T-helper 1 cell (primary cell): ENCODE measurements around the gene SWT1.
"Not testable (repeated sequence)": the region's sequence is repeated elsewhere in the genome, so short reads cannot be mapped to it uniquely, and the experiment has no call there.

Experiments used
- DNase-seq, 5 donors: peaks; one replicate each; pipeline ENCODE4 v3.0.0-alpha.2; 2012 to 2020

SWT1 gene

DNA sequence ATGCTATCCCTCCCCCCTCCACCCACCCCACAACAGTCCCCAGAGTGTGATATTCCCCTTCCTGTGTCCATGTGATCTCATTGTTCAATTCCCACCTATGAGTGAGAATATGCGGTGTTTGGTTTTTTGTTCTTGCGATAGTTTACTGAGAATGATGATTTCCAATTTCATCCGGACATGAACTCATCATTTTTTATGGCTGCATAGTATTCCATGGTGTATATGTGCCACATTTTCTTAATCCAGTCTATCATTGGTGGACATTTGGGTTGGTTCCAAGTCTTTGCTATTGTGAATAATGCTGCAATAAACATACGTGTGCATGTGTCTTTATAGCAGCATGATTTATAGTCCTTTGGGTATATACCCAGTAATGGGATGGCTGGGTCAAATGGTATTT lies 95.0 kb downstream of the SWT1 start:
- DNase-seq = not testable (repeated sequence)

DNA sequence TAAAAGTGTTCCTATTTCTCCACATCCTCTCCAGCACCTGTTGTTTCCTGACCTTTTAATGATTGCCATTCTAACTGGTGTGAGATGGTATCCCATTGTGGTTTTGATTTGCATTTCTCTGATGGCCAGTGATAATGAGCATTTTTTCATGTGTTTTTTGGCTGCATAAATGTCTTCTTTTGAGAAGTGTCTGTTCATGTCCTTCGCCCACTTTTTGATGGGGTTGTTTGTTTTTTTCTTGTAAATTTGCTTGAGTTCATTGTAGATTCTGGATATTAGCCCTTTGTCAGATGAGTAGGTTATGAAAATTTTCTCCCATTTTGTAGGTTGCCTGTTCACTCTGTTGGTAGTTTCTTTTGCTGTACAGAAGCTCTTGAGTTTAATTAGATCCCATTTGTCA lies 95.4 kb downstream of the SWT1 start:
- DNase-seq = not testable (repeated sequence)

DNA sequence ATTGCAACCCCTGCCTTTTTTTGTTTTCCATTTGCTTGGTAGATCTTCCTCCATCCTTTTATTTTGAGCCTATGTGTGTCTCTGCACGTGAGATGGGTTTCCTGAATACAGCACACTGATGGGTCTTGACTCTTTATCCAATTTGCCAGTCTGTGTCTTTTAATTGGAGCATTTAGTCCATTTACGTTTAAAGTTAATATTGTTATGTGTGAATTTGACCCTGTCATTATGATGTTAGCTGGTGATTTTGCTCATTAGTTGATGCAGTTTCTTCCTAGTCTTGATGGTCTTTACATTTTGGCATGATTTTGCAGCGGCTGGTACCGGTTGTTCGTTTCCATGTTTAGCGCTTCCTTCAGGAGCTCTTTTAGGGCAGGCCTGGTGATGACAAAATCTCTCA lies 98.6 kb downstream of the SWT1 start:
- DNase-seq = not testable (repeated sequence)

DNA sequence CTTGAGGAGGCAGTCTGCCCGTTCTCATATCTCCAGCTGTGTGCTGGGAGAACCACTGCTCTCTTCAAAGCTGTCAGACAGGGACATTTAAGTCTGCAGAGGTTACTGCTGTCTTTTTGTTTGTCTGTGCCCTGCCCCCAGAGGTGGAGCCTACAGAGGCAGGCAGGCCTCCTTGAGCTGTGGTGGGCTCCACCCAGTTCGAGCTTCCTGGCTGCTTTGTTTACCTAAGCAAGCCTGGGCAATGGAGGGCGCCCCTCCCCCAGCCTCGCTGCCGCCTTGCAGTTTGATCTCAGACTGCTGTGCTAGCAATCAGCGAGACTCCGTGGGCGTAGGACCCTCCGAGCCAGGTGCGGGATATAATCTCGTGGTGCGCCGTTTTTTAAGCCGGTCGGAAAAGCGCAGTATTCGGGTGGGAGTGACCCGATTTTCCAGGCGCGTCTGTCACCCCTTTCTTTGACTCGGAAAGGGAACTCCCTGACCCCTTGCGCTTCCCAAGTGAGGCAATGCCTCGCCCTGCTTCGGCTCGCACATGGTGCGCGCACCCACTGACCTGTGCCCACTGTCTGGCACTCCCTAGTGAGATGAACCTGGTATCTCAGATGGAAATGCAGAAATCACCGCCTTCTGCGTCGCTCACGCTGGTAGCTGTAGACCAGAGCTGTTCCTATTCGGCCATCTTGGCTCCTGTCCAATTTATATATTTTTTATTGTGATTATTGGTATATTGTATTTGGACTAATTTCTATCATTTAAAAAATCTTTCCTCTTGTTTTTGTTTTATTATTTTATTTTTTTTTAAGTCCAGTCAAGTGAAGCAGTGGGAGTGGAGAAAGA lies 100.4 kb downstream of the SWT1 start:
- DNase-seq = not testable (repeated sequence)

DNA sequence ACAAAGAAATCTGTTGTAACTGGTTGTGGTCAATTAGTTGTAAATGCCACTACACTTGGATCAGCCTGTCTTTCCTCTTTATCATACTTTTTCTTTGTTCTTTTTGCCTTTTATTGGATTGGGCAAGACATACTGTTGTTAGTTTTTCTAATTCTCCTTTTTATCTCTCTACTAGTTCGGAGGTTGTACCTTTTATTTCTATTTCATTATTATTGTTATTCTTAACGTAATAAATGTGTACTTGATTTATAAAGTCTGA lies 100.9 kb downstream of the SWT1 start:
- DNase-seq = no peak

DNA sequence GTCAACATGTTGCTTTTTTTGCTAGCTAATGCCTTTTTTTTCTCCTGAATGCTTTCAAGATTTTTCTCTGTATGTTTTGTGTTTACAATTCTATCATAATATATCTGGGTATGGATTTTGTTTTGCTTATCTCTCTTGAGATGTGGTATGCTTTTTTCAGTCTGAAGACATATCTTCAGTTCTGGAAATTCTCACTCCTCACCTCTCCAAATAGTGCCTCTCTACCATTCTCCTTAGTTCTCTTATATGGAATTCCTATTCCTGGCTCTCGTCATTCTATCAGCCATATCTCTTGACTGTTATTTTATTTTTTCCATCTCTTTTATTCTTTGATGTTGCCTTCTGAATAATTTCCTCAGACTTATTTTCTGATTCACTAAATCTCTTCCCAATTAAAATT lies 101.7 kb downstream of the SWT1 start:
- no peak for DNase-seq

DNA sequence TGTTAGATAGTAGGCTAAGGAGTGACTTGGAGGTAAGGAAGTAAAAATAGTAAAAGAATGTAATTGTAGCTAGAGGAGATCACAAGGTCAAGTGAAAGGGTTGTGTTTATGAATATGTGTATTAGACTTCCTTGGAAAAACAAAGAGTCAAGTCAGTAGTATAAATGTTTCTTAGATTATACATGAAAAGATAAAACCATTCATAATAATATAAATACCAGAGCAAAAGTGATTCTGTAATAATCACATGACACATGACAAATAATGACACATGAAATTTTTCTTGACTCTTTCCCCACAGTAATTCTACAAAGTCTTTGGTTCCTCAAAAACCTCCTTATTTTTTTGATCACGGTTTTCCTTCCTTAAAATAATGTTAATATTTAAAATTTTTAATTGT lies 103.6 kb downstream of the SWT1 start:
- no peak for DNase-seq

DNA sequence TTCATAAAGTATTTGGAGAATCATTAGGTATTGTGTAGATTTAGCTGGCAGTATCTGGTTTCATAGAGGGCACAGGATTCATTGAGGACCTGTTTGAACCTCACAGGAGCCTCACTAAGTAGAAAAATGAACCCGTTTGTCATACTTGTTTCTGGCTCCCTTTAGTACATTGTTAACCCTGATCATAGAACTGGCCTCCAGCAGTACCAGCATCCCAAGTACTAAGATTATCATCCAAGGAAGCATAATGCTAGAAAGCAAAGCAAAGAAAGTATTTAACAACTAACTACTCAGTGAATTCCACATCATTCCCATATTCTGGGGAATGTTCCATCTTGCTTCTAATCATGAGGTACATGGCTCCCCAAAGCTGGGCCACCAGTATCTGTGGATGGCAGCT lies 105.2 kb downstream of the SWT1 start:
- DNase-seq = no peak

- DNase-seq = no peak
These were observed 106.3 kb downstream of the SWT1 start for GRCh38 chr1:185263292-185263691.

- no peak for DNase-seq
These were observed 106.8 kb downstream of the SWT1 start for GRCh38 chr1:185263780-185264179.

- DNase-seq = no peak
These were observed 108.3 kb downstream of the SWT1 start for GRCh38 chr1:185265314-185265713.

GRCh38 chr1:185267301-185267700 lies 110.3 kb downstream of the SWT1 start:
- no peak for DNase-seq

DNA sequence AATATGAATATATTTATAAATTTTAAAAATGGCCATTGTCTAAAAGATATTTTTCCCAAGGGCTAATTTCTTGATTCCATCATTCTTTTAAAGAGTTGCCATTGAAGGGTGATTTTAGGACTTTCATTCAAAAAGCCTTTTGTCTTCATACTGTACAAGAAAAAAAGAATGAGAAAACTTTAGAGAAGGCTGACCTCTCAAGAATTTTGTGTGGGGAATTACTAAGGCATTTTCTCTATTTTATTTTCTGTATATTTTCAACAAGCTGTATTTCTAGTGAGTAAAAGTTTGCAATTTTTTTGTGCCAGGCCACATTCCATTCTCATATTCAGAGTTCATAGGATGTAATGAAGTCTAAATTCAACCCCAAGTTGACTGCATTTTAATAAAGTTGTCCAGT lies 110.7 kb downstream of the SWT1 start:
- no peak for DNase-seq

- no peak for DNase-seq
These were observed 111.4 kb downstream of the SWT1 start for GRCh38 chr1:185268352-185268751.

DNA sequence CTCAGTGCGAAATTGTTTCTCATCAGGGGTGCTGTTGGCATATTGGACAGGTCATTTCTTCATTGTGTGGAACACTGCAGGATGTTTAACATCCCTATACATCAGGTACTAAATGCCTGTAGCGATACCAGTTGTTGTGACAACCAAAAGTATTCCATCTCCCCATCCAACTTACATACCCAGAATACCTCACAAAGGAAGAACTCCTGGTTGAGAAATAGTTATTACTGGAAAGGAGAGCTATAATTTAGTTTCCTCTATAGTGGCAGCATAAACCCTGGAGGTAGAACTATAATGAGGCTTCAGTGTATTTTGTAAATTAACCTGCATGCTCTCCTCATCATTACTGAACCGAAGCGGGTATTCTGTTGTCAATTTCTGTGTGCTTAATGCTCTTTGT lies 115.0 kb downstream of the SWT1 start:
- no peak for DNase-seq

GRCh38 chr1:185279571-185279970 lies 122.6 kb downstream of the SWT1 start:
- DNase-seq = no peak

- no peak for DNase-seq
These were observed 123.6 kb downstream of the SWT1 start for GRCh38 chr1:185280589-185280988.

- DNase-seq = peak in 3 of 5 donors; percentile 3 to 62 (median 5)
These were observed 124.3 kb downstream of the SWT1 start for GRCh38 chr1:185281245-185281644.

DNA sequence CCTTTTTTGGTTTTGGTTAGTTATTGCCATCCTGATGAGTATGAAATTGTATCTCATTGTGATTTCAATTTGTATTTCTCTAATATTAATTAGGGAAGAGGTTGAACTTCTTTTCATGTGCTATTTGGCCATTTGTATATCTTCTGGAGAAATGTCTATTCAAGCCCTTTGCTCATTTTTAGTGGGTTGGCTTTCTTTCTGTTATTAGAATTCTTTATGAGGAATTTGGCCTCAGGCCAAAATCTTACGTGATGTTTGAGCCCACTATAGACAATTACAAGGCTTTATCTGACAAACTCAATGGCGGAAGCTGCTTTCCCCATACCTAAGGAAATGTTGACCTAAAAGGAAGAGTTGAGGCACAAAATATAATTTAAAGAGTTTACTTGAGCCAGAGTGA lies 127.1 kb downstream of the SWT1 start:
- no peak for DNase-seq

DNA sequence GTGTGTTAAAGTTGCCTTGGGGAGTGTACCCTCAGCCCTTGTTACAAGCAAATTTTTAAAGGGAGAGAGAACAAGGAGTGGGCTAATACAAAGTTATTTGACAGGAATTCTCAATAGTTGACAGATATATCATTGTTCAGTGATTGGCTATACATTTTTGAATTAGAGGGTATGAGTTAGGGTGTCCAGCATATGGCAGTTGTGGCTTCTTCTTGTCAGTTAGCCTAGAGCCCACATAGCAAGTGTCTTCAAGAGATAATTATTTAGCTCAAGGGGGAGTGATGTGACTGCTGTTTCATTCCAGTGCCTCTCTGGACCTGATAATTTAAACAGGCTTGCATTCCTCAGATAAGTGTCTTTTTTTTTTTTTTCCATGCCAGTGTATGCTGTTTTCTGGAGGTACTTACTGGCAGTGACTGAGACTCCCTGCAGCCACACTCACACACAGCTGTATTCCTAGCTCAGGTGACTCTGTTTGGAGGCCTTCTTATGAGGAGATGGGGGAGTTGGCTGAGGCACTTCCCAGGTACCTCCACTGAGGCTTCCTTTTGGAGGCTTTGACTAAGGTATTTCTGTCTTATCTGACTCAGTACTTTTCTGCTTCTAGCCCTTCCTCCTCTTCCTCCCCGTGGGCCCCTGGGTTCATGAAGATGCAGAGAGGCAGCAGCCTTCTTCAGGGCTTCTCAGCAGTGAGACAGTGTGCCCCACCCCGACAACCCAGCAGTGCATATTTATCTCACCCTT lies 127.7 kb downstream of the SWT1 start:
- no peak for DNase-seq

GRCh38 chr1:185287451-185287850 lies 130.5 kb downstream of the SWT1 start:
- no peak for DNase-seq

- DNase-seq = no peak
These were observed 131.5 kb downstream of the SWT1 start for GRCh38 chr1:185288435-185288834.

DNA sequence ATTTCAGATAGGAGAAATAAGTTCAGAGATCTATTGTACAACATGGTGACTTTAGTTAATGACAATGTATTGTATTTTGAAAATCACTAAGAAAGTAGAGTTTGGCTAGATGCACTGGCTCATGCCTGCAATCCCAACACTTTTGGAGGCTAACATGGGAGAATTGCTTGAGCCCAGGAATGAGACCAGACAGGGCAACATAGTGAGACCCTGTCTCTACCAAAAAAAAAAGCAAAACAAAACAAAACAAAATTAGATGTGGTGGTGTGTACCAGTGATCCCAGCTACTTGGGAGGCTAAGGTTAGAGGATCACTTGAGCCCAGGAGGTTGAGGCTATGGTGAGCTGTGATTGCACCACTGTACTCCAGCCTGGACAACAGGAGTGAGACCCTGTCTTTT lies 132.9 kb downstream of the SWT1 start:
- no peak for DNase-seq

- no peak for DNase-seq
These were observed 134.2 kb downstream of the SWT1 start for GRCh38 chr1:185291159-185291558.

GRCh38 chr1:185291652-185292051 lies 134.7 kb downstream of the SWT1 start:
- no peak for DNase-seq
